Right lobe of liver (tissue), 6 donors: Measurements from ENCODE around the gene PSMD5. TPM values are rescaled to one million over a fixed set of nuclear protein-coding genes. Genes with fewer than 3 reads are reported as not detected.

Experiments
- ATAC-seq, 4 donors: fragments of 200-7000 bp; cut with Tn5 transposase; one replicate each; pipeline ENCODE4 v1.9.1; 2020; ENCODE audit warnings: mild to moderate bottlenecking in 4 of 4, moderate library complexity in 4 of 4
- DNase-seq, 3 donors: peaks; one replicate each; pipeline ENCODE4 v3.0.0-alpha.2; 2020
- H3K27ac ChIP-seq, 3 donors: fragments of 200-600 bp; one replicate each; pipeline ENCODE4 v1.8.0; 2022
- H3K27me3 ChIP-seq, 2 donors: fragments of 200-600 bp; one replicate each; pipeline ENCODE4 v1.8.0; 2022
- H3K36me3 ChIP-seq, 4 donors: fragments of 200-600 bp; sonication (generic) in 1 of 4; one replicate each; pipeline versions ENCODE4 v1.5.1 to v1.8.0; 2017 to 2022; ENCODE audit warnings: control low read depth in 1 of 4
- H3K4me1 ChIP-seq, 4 donors: fragments of 200-600 bp; sonication (generic) in 1 of 4; one replicate each; pipeline versions ENCODE4 v1.5.1 to v1.8.0; 2017 to 2022; ENCODE audit warnings: control low read depth in 1 of 4
- H3K4me3 ChIP-seq, 3 donors: fragments of 200-600 bp; one replicate each; pipeline ENCODE4 v1.8.0; 2022
- H3K9me3 ChIP-seq, 4 donors: fragments of 200-600 bp; sonication (generic) in 1 of 4; one replicate each; pipeline versions ENCODE4 v1.5.1 to v1.8.0; 2017 to 2022; ENCODE audit warnings: control low read depth in 1 of 4
- CTCF ChIP-seq, 4 donors: fragments of 200-600 bp in 3 of 4; fragments of 450-650 bp in 1 of 4; IDR thresholded peaks; one replicate each; pipeline versions ENCODE4 v1.5.1 to v1.8.0; 2016 to 2022; ENCODE audit warnings: antibody characterized with exemption in 4 of 4, mild to moderate bottlenecking in 2 of 4
- POLR2A ChIP-seq: fragments of 450-650 bp; IDR thresholded peaks from one replicate; pipeline ENCODE4 v1.6.1; 2017; ENCODE audit warnings: antibody characterized with exemption, mild to moderate bottlenecking
- WGBS: methylation state at CpG from one replicate; pipeline ENCODE4 v1.1.6; 2018; ENCODE audit warnings: low coverage, low lambda C conversion rate; ENCODE audit not compliant: insufficient coverage; ENCODE audit errors: missing lambda C conversion rate; 5-methylcytosine and 5-hydroxymethylcytosine counted together
- intact Hi-C, 2 donors: fragments of 100-400 bp; cut with DNase I; formaldehyde crosslinking; loops; one replicate each; pipeline versions ENCODE4 v1.11.2 to v1.14.1; 2022
- total RNA-seq, 6 experiments: library from RNA; depleted of rRNA in 2 of 6; stranded (reverse); fragments of >200 nt in 2 of 6; fragmentation: NEBNext Ultra II Directional in 3 of 6; extraction: Animal tissue kit (Norgen Biotek cat#: 25700) in 3 of 6; gene quantifications; one replicate each; pipeline versions ENCODE4 v1.1.0 to v1.2.4, GENCODE V29; 2016 to 2023
- donor health status: DM: no; HTN: yes; CAD: no.
- donor health status: DM: no; HTN: no; CAD: no.
- donor health status: DM: no; HTN: no; CAD: no.
- donor health status: DM: no; HTN: yes; CAD: no.
- donor health status: DM: no; HTN: yes; CAD: no.

Gene PSMD5
- total RNA-seq, 6 experiments from 2014 or later, result 14.1 to 29.2 (median 21.5) TPM

- WGBS, result 29% methylated on average over 18 of the region's 18 CpGs
- Histone ChIP-seq H3K27me3 (no peaks in the 10 kb centered on the region), H3K4me1 (peaks cover 0 to 6% (median 0%) of the 10 kb centered on the region in 4 donors), H3K4me3 (peak overlapping the region; percentile 54 to 72 (median 70)), H3K9me3 (no peaks in the 10 kb centered on the region), H3K36me3 (peaks cover 0 to 5% (median 0%) of the 10 kb centered on the region in 4 donors), H3K27ac (peak overlapping the region; percentile 60 to 91 (median 63))
- intact Hi-C loops, result no loop called here
- ATAC-seq (peak; percentile 22 to 42 (median 32)), DNase-seq (no peak)
- TF ChIP-seq POLR2A (no peak), CTCF (IDR thresholded peaks at IDR 0.05) (no peak)
These were observed 615 bp downstream of the PSMD5 start for GRCh38 chr9:120841930-120842684.

GRCh38 chr9:120839146-120839545 lies 3.6 kb downstream of the PSMD5 start:
- ATAC-seq (no peak), DNase-seq (no peak)
- H3K4me1 ChIP-seq, result peaks cover 0 to 6% (median 0%) of the 10 kb centered on the region in 4 donors
- H3K9me3 ChIP-seq, result no peaks in the 10 kb centered on the region
- no peak overlapping the region for H3K4me3 ChIP-seq
- TF ChIP-seq POLR2A (no peak), CTCF (IDR thresholded peaks at IDR 0.05) (no peak)
- H3K27me3 ChIP-seq, result no peaks in the 10 kb centered on the region
- 86% methylated on average over 2 of the region's 2 CpGs for WGBS
- peaks cover 0 to 5% (median 0%) of the 10 kb centered on the region in 4 donors for H3K36me3 ChIP-seq
- H3K27ac ChIP-seq, result no peak overlapping the region
- intact Hi-C loops, result no loop called here

- intact Hi-C loops, result no loop called here
- 97% methylated on average over 3 of the region's 3 CpGs for WGBS
- no peak for ATAC-seq
These were observed 4.8 kb downstream of the PSMD5 start for GRCh38 chr9:120837921-120838320.

DNA sequence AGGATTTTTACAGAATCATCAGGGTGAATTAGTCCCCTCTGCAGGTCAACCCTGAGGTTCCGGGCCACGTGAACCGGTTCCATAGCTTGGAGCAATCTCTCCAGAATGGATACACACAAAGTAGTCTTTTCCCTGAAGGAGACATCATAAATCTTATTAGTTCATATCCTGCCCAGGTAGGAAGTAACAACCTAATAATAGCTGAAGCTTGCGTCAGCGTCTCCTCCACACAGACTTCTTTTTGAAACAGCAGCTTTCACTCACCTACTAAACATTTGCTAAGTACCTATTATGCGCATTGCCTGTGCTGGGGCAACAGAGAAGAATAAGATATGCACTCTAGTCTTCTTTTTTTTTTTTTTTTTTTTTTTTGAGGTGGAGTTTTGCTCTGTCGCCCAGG lies 9.4 kb downstream of the PSMD5 start:
- 97% methylated on average over 5 of the region's 7 CpGs for WGBS
- Histone ChIP-seq H3K9me3 (no peaks in the 10 kb centered on the region), H3K27me3 (no peaks in the 10 kb centered on the region), H3K27ac (no peak overlapping the region), H3K36me3 (peaks cover 0 to 46% (median 8%) of the 10 kb centered on the region in 4 donors), H3K4me3 (no peak overlapping the region), H3K4me1 (no peaks in the 10 kb centered on the region)
- TF ChIP-seq POLR2A (no peak), CTCF (IDR thresholded peaks at IDR 0.05) (no peak)
- intact Hi-C loops, result no loop called here
- no peak for DNase-seq
- ATAC-seq, result no peak

More at GRCh38 chr9:120837921-120838320, 4.8 kb downstream of the PSMD5 start:
- no peak for DNase-seq
- no peak overlapping the region for H3K27ac ChIP-seq
- H3K36me3 ChIP-seq, result peaks cover 0 to 9% (median 0%) of the 10 kb centered on the region in 4 donors
- TF ChIP-seq CTCF (IDR thresholded peaks at IDR 0.05), result no peak
- no peak for TF ChIP-seq POLR2A
- H3K9me3 ChIP-seq, result no peaks in the 10 kb centered on the region
- no peak overlapping the region for H3K4me3 ChIP-seq
- H3K4me1 ChIP-seq, result no peaks in the 10 kb centered on the region
- H3K27me3 ChIP-seq, result no peaks in the 10 kb centered on the region
